NOMO-1 treated with DMSO at 0.1 percent for 48 hours (cell line): ENCODE results near the gene TMEM245.
"Not testable (repeated sequence)": the region's sequence is repeated elsewhere in the genome, so short reads cannot be mapped to it uniquely, and the experiment has no call there.

Experiments
- DNase-seq: peaks from one replicate; lab custom pipeline; 2025; ENCODE audit not compliant: unreplicated experiment; lab: John Stamatoyannopoulos, UW

Gene TMEM245

DNA sequence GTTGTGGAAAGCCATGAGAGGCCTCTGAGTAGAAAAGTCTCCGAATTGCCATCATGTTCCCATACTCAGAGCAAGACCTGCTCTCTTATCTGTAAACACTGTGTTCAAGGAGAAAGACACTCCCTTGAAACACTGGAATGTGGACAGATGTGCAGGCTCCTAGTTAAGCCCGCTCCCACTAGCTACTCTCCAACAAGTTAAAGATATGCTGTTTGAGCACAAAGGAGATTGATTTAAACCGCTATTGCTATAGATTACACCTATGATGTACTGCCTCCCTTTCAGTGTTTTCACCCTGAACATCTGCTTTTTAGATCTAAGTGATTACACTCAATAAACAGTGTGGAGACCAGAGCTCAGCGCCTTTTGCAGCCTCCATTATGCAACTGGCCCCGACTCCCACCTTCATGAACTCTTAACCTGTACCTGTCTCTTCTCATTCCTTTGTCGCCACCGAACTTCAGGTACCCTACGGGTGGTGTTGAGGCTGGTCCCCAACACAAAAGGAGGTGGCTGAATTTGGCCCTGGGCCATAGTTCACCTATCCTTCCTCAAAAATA is 47.5 kb downstream of the TMEM245 start:
- no peak for DNase-seq

DNA sequence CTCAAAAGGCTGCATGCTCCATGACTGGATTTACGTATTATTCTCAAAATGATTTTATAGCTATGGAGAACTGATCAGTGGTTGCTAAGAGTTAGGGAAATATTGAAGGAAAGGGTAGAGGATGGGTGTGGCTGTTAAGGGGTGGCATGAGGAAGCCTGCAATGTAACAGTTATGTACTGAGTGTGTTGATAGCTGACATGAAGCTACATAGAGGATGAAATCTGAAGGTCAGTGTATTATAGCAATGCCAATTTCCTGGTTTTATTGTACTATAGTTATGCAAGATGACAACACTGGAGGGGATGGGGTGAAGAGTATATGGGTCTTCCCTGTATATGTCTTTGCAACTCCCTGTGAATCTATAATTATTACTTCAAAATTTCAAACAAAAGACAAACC is 51.0 kb downstream of the TMEM245 start:
- DNase-seq: no peak

DNA sequence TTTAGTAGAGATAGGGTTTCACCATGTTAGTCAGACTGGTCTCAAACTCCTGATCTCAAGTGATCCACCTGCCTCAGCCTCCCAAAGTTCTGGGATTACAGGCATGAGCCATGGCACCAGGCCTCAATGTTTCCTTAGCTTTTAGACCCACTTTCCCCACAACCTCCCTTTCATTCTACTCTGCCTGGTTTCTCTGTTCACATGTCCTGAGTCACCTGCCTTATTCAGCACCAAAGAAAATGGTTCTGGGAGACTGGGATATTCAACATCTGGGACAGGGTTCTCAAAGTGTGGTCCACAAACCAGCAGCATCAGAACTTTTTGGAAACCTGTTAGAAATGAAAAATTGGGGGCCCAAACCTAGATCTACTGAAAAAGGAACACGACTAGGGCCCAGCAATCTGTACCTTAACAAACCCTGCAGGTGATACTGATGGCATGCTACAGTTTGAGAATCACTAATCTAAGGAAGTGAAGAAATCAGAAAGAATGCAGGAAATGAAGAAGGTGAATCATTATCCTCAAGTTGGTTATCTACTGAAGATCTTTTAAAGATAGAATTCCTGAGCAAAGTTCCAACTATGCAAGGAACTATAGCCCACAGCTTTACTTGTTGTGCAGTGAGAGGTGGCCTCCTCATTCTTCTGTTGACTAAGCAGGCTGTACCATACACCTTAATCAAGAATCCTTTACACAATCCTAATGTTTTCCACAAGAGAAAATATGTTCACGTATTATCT is 54.6 kb downstream of the TMEM245 start:
- DNase-seq: no peak

DNA sequence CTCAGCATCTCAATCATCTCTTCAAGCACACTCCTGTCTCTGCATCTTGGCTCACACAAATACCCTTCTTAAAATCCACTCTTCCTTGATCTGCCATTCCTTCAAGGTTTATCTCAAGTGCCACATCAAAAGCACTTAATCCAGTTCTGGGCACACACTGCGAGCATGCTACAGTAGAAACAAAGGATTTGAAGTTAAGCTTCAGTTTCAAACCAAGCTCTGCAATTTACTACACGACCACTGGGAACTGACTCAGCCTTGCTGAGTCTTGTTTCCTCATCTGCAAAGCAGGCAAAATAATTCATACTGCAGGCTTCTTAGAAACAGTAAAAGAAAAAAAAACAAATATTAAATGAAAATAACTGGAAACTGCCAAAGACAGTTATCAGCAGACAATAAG is 56.0 kb downstream of the TMEM245 start:
- no peak for DNase-seq

DNA sequence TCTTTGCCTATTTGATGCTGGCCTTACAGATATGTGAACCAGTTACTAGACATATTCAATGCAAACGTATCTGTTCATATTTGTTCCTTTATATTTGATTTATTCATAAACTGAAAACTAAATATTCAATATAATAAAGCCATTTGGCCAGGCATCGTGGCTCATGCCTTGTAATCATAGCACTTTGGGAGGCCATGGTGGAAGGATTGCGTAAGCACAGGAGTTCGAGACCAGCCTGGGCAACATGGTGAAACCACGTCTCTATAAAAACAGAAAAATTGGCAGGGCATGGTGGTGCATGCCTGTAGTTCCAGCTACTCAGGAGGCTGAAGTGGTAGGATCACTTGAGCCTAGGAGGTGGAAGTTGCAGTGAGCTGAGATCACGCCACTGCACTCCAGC is 57.2 kb downstream of the TMEM245 start:
- no peak for DNase-seq

DNA sequence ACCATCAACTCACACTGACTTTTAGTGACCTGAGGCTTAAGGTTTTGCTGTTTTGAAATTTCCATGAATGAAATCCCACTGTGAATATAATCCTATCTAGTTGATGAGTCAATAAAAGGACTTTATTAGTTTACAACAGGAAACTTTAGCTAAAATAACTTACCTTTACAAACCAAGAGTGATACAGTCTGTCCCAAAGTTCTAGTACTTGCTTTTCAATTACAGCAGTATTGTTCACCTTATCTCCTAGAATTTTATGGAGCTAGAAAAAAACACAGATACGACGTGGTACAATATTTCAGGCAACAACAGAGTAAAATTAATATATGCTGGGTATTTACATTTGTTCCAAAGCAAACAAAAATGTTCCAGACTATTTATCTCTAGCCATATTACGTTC is 59.6 kb downstream of the TMEM245 start:
- no peak for DNase-seq

DNA sequence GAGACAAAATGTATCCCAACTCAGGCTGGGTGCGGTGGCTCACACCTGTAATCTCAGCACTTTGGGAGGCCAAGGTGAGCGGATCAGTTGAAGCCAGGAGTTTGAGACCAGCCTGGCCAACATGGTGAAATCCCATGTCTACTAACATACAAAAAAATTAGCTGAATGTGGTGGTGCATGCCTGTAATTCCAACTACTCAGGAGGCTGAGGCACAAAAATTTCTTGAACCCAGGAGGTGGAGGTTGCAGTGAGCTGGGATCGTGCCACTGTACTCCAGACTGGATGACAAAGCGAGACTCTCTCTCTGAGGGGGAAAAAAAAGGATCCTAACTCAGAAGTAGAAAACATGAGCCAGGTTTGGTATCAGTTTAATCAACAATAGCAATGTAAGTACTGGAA is 66.6 kb downstream of the TMEM245 start:
- DNase-seq: not testable (repeated sequence)

DNA sequence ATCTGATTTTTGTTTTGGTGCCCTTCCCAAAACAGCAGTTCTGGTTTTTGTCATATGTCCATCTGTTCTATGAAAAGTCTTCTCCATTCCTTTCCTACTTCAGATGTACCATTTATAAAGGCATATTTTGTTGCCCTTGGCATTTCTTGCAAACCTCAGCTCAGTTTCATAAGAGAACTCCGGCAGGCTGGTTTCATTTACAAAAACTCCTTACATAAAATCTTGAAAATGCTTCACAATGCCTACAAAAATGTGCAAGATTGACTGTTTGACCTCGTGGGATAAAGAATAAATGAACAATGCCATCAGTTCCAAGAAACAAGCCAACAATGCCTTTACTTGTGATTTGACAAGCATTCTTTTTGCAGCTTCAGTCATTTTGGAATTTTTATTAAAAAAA is 67.3 kb downstream of the TMEM245 start:
- DNase-seq: no peak

DNA sequence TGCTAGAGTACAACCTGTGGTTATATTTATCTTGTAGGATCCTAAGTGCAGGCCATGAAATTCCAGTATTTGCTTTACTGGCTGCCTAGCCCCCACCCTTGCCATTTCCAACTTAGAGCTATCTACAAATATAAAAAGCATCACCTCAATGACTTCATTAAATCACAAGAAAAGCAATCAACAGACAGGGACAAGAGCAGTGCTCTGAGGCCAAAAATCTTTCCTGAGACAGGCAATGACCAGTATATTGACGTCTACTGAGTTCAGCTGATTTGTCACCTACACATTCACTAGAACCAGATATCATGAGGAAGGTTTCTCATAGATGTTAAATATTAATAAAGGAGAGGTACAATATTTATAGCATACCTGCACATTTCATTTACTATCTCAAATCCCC is 68.0 kb downstream of the TMEM245 start:
- no peak for DNase-seq

DNA sequence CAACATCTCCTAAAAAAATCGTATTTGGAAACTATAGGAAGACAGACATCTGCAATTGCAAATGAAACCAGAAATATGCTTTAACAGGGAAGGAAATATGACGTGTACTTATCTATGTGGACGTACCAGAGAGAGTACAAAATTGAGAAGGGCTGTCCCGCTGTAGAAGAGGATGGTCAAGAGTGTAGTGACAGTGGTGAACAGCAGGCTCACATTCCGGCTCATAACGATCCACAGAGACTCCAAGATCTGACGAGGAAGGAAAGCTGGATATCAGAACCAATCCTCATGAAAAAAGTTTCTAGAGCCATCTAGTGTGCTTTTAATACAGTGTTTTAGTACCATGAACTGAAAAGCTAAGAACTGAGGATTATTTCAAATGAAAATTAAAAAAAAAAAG is 69.3 kb downstream of the TMEM245 start:
- DNase-seq: no peak

DNA sequence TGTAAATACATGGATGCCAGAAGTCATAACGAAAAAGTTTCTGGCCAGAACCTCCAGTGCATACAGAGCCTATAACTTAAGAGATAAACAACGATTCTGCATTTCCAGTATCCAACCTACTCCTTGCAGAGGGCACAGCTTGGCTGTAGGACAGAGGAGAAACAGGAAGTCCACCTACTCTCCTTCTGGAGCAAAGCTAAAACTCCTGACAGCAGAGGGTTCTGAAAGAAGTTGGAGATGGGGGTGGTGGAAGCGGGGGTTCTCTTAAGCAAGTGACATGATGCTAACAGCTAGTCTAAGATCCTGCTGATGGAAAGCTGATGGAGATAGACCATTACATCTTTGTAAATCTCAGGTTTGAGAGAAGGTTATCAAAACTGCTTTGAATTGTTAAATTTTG is 70.9 kb downstream of the TMEM245 start:
- no peak for DNase-seq

DNA sequence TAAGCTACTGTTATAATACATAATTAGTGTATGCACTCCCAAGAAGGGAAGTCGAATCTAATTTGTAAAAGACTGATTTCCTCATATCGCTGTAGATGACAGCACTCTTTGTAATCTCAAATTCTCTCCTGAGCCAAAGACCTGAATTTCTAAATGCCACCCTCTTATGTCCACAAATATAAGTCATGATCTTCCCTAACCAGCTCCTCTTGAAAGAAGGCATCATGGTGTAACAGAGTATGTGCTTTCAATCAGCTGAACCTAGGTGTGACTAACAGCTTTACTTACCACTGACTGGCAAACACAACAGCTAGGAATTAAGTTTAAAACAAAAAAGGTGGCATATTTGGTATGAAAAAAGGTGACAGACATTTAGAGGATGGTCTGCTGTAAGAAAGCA is 72.5 kb downstream of the TMEM245 start:
- DNase-seq: no peak

DNA sequence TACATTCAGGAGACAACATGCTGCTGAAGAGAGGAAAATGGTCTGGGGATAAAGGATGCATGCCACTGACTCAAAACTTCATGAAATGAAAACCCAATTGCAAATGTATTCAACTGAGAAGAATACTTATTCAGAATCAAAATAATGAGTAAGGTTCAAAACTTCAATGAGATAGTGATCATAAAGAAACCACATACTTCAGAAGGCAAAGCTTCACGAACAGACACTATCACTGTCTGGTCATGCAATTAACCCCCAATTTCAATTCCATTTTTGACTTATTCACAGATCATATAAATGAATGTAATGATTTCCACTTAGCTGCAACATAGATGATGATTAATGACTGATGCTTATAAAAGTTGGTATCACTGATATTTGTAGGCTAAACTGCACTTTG is 73.4 kb downstream of the TMEM245 start:
- no peak for DNase-seq

DNA sequence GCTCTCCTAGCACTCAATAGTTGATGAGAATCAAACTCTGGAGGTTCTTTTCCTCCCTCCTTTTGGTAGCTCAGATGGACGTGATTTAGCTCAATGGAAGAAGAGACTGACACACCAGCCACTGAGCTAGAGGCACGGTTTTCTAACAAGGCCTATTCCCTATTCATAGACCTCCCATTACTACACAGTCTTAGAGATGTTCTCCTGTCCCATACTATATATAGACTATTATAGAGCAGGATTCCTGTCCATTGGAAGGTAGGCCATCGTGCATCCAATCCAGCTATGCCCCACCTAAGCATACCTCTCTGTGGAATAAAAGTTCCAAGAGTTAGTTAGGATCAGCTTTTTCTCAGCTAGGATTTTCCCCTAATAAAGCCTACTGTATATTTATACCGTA is 76.2 kb downstream of the TMEM245 start:
- DNase-seq: no peak

DNA sequence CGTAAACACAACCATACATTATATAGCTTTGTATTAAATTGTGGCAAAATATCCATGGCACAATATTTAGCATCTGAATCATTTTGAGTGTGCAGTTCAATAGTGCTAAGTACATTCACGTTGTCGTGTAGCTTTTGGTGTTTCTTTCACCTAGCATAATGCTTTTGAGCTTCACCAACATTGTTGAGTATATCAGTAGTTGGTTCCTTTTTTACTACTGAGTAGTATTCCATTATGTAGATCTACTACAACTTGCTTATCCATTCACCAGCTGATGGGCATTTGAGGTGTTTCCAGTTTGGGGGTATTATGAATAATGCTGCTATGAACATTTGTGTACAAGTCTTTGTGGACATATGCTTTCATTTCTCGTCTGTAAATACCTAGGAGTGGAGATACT is 79.2 kb downstream of the TMEM245 start:
- DNase-seq: no peak

DNA sequence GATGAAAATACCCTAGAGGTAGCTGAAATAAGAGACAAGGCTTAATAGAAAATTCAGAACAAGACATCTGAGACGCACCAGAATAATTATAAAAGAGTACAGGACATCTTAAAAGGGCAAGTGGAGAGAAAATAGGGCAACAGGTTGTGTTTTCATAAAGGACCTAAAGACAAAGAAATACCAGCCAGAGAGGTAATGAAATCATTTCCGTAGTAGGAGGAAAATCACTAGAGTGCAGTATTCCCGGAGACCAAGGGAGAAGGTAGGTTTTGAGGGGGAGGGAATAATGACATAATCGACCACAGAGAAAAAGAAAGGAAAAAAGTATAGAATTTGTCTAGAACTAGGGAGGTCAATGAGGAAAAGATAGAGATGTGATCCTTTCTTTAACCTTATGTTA is 80.2 kb downstream of the TMEM245 start:
- DNase-seq: no peak

DNA sequence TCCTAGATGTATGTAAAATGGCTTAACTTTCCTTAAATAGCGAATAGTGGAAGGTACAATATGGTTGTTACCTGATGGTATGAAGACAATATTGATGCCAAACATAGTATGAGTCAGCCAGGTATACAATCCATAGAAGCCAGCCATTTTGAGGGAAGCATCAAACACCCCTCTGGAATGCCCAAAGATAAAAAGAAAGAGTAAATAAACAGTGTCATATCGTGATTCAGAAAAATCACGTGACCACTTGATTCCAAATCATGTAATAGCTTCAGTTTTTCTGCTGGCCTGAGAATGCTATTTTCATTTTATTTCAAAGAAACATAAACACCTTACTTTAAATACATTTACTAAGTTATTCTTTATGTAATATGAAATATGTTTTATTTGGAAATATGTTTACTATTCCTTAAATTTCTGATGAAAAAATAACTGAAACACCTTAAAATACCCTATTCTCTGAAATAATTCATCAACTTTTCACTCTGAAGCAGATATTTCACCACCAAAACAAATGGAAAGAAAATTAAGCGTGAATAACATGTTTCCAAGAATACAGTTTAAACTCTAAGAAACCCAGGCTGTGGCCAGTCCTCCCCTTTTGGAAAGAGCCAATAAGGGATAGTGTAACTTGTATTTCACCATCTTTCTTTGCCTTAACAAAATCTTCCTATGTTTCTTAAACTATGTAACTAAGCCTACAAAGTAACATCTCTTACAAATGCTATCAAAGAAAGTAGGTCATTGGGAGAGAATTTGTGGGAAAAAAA is 81.6 kb downstream of the TMEM245 start:
- no peak for DNase-seq

DNA sequence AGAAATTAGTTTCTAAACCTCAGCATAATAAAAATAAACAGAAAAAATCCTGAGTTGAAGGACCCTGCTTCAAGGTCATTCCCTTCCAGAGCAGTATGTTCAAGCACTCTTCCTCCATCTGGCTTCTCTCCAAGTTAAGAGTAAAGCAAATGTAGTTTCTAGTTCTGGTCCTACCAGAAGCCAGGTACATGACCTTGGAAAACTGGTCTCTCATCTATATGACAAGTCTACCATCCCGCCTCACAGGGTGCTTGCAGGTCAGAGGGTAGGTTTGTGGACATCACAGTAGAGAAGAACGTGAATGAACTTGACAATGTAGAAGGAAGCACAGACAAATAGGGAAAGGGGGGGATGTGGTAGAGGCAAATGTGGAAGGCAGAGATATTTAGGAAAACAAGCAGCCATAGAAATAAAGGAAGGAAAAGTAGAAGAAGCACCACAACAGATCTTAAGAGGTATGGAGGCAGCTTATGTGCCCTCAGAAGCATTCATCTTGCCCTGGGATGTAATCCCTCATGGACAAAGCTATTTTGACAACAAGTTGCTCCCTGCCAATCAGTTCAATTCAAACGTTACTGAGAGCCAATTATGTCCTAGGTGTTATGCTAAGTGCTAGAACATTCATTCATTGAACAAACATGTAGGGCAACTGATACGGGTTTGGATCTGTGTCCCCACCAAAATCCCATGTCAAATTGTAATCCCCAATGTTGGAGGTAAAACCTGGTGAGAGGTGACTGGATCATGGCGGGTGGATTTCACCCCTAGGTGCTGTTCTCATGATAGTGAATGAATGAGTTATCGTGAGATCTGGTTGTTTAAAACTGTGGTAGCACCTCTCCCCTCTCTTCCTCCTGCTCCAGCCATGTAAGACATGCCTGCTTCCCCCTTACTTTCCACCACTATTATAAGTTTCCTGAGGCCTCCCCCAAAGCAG is 82.7 kb downstream of the TMEM245 start:
- no peak for DNase-seq

DNA sequence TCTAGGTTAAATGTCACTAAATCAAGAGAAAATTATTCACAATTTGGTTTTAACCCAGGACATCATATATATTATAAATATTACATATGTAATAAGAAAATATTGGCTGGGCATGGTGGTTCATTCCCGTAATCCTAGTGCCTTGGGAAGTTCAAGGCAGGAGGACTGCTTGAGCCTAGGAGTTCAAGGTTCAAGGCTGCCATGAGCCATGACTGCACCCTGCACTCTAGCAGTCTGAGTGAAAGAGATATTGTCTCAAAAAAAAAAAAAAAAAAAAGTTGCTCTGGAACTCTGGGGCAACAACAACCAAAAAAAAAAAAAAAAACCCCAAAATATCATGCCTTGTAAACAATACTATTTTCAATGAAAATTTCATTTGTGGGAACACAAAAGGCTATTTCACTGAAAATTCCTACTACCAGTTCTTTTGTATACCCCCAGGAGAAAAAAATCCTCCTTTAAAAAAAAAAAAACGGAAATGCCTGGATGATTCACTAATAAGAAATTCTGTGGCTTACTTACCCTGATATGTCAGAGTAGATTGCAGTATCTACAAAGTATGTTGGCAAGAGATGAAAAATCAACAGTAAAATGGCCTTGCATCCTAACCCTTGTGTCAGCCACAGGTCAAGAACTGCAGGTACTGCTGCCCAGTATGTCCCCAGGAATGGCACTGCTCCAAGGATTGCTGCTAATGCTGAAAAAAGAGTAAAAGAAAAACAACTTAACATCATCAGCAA is 83.9 kb downstream of the TMEM245 start:
- DNase-seq: no peak

DNA sequence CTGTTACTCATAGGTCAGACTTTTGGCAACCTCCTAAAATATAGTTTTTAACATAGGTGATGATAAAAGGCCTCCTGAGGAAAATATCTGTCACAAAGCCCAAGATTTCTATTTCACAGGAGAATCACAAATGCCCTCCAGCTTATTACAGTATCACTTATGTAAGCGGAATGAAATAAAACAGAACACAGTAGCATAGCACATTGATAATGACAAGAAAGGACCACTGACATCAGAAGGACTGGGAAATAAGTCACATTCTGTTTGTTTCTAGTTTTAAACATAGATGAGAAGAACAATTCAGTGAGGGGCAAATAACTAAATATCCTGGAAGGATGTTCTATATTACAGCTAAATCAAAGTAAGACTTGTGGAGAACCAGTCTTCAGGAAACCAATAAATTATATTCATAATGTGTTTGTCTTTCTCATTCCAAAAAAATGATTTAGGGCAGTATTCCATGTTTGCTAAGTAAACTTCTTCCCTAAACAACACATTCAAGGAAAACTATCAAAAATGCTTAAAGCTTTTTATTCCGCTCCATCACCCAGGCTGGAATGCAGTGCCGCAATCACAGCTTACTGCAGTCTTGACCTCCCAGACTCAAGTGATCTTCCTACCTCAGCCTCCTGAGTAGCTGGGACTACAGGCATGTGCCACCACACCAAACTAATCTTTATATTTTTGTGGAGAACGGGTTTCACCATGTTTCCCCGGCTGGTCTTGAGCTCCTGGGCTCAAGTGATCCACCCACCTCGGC is 85.6 kb downstream of the TMEM245 start:
- DNase-seq: no peak
